Hepatocyte (in vitro differentiated cells): ENCODE measurements around the gene EIF3CL.
"Not testable (repeated sequence)": the region's sequence is repeated elsewhere in the genome, so short reads cannot be mapped to it uniquely, and the experiment has no call there.

ENCODE experiments used
- EZH2 ChIP-seq: fragments of 200-600 bp; sonication (generic); IDR thresholded peaks from 2 replicates; pipeline ENCODE4 v1.6.1; 2016; ENCODE audit warnings: antibody characterized with exemption, mild to moderate bottlenecking, borderline replicate concordance
- EZH2phosphoT487 ChIP-seq: fragments of 200-600 bp; sonication (generic); IDR thresholded peaks from one replicate; pipeline ENCODE4 v1.6.1; 2018; ENCODE audit warnings: antibody characterized with exemption, mild to moderate bottlenecking, low read depth, moderate library complexity; ENCODE audit not compliant: unreplicated experiment, severe bottlenecking
- TF ChIP-seq, protein P1 (sequence below): fragments of 200-600 bp; sonication (generic); IDR thresholded peaks from 2 replicates; pipeline ENCODE4 v1.5.1; 2016; ENCODE audit warnings: antibody characterized with exemption, mild to moderate bottlenecking; ENCODE audit not compliant: poor library complexity

GRCh38 chr16:28374281-28374680 is 29.4 kb downstream of the EIF3CL start:
- not testable (repeated sequence) for TF ChIP-seq EZH2, EZH2phosphoT487
- TF ChIP-seq, protein P1, sequence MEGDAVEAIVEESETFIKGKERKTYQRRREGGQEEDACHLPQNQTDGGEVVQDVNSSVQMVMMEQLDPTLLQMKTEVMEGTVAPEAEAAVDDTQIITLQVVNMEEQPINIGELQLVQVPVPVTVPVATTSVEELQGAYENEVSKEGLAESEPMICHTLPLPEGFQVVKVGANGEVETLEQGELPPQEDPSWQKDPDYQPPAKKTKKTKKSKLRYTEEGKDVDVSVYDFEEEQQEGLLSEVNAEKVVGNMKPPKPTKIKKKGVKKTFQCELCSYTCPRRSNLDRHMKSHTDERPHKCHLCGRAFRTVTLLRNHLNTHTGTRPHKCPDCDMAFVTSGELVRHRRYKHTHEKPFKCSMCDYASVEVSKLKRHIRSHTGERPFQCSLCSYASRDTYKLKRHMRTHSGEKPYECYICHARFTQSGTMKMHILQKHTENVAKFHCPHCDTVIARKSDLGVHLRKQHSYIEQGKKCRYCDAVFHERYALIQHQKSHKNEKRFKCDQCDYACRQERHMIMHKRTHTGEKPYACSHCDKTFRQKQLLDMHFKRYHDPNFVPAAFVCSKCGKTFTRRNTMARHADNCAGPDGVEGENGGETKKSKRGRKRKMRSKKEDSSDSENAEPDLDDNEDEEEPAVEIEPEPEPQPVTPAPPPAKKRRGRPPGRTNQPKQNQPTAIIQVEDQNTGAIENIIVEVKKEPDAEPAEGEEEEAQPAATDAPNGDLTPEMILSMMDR: not testable (repeated sequence)
